Measurements from ENCODE around the gene SPTB. TPM values are rescaled to one million over a fixed set of nuclear protein-coding genes. Genes with fewer than 3 reads are reported as not detected.
A peak's percentile ranks its signal among the peaks of the same experiment; 100 is the strongest.

The SPTB gene
- total RNA-seq, 1 donor from 2014 or later = 8.9 TPM

- no peak for DNase-seq (ENCODE audit: low spot score in 2 of 2, unreplicated experiment in 2 of 2)
- H3K36me3 Mint-ChIP-seq = peaks cover 7% of the 10 kb centered on the region
- H3K9me3 Mint-ChIP-seq = no peaks in the 10 kb centered on the region
- no peak overlapping the region for H3K4me3 Mint-ChIP-seq
- no peak for TF ChIP-seq CTCF (IDR thresholded peaks at IDR 0.05; ENCODE audit: unreplicated experiment)
- peak overlapping the region; percentile 84 for H3K27ac Mint-ChIP-seq
- peaks cover 91% of the 10 kb centered on the region for H3K4me1 Mint-ChIP-seq
- H3K27me3 Mint-ChIP-seq (ENCODE audit: low read depth) = no peaks in the 10 kb centered on the region
Observed at GRCh38 chr14:64721391-64721791, 158.3 kb downstream of the SPTB start.

- Mint-ChIP-seq H3K4me1 (peaks cover 90% of the 10 kb centered on the region), H3K27me3 (ENCODE audit: low read depth) (no peaks in the 10 kb centered on the region), H3K27ac (peak overlapping the region; percentile 90), H3K36me3 (peaks cover 7% of the 10 kb centered on the region), H3K4me3 (no peak overlapping the region), H3K9me3 (no peaks in the 10 kb centered on the region)
- no peak for DNase-seq (ENCODE audit: low spot score in 2 of 2, unreplicated experiment in 2 of 2)
- no peak for TF ChIP-seq CTCF (IDR thresholded peaks at IDR 0.05; ENCODE audit: unreplicated experiment)
Observed at GRCh38 chr14:64720131-64720576, 159.6 kb downstream of the SPTB start.

GRCh38 chr14:64719601-64720000, 160.1 kb downstream of the SPTB start:
- Mint-ChIP-seq H3K4me3 (no peak overlapping the region), H3K9me3 (no peaks in the 10 kb centered on the region), H3K27me3 (ENCODE audit: low read depth) (no peaks in the 10 kb centered on the region), H3K27ac (peak overlapping the region; percentile 90), H3K4me1 (peaks cover 88% of the 10 kb centered on the region), H3K36me3 (peaks cover 7% of the 10 kb centered on the region)
- no peak for DNase-seq (ENCODE audit: low spot score in 2 of 2, unreplicated experiment in 2 of 2)
- TF ChIP-seq CTCF (IDR thresholded peaks at IDR 0.05; ENCODE audit: unreplicated experiment) = no peak

- no peak for DNase-seq (ENCODE audit: low spot score in 2 of 2, unreplicated experiment in 2 of 2)
- Mint-ChIP-seq H3K4me1 (peaks cover 80% of the 10 kb centered on the region), H3K9me3 (peaks cover 8% of the 10 kb centered on the region), H3K27me3 (ENCODE audit: low read depth) (no peaks in the 10 kb centered on the region), H3K27ac (peak overlapping the region; percentile 99), H3K36me3 (peaks cover 13% of the 10 kb centered on the region), H3K4me3 (no peak overlapping the region)
- TF ChIP-seq CTCF (IDR thresholded peaks at IDR 0.05; ENCODE audit: unreplicated experiment) = no peak
Observed at GRCh38 chr14:64718762-64719161, 160.9 kb downstream of the SPTB start.

GRCh38 chr14:64717870-64718269, 161.8 kb downstream of the SPTB start:
- DNase-seq (ENCODE audit: low spot score in 2 of 2, unreplicated experiment in 2 of 2) = no peak
- Mint-ChIP-seq H3K4me1 (peaks cover 74% of the 10 kb centered on the region), H3K4me3 (no peak overlapping the region), H3K9me3 (peaks cover 17% of the 10 kb centered on the region), H3K27ac (peak overlapping the region; percentile 99), H3K36me3 (peaks cover 21% of the 10 kb centered on the region), H3K27me3 (ENCODE audit: low read depth) (no peaks in the 10 kb centered on the region)
- no peak for TF ChIP-seq CTCF (IDR thresholded peaks at IDR 0.05; ENCODE audit: unreplicated experiment)
